Hindlimb muscle (tissue), 1 donor: ENCODE results near the gene KCTD4. TPM values are rescaled to one million over a fixed set of nuclear protein-coding genes. Genes with fewer than 3 reads are reported as not detected.
A peak's percentile ranks its signal among the peaks of the same experiment; 100 is the strongest.
"Not testable (repeated sequence)": the region's sequence is repeated elsewhere in the genome, so short reads cannot be mapped to it uniquely, and the experiment has no call there.

Source experiments
- DNase-seq: peaks from one replicate; pipeline ENCODE4 v3.0.0-alpha.2; 2013
- polyA plus RNA-seq: library from polyadenylated mRNA; unstranded; fragments of 120-200 nt; gene quantifications from one replicate; pipeline ENCODE4 v1.2.1, GENCODE V29; 2013; ENCODE audit not compliant: insufficient read length

Gene KCTD4
- polyA plus RNA-seq = not detected

DNA sequence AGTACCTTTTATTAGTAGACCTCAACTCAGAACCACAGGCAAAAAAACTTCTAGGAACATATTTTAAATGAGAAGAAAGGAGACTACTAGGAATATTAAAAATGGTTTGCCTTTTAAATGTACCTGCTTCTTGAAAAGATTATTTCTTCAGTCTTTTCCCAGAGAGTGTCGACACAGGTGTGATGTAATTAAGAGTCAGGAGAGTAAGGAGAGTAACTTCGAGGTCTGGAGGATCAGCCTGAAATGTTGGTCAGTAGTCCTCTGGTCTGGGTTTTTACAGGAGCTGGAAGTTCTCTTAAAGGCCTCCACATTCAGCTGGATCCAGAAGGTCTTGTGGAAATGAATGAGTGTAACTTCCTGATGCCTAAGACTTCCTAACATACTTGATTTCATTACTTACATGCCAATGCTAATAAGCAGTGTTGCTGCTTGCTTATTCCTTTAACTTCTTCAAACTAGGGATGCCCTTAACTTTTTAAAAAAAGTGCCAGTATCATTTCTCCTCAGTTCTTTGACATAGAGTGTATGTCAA is at the start of gene KCTD4:
TSS of gene KCTD4 (minus strand) at position 345 of the 532 bp plus-strand sequence. CDS start 6,478 bp downstream, outside the sequence.
- no peak for DNase-seq

DNA sequence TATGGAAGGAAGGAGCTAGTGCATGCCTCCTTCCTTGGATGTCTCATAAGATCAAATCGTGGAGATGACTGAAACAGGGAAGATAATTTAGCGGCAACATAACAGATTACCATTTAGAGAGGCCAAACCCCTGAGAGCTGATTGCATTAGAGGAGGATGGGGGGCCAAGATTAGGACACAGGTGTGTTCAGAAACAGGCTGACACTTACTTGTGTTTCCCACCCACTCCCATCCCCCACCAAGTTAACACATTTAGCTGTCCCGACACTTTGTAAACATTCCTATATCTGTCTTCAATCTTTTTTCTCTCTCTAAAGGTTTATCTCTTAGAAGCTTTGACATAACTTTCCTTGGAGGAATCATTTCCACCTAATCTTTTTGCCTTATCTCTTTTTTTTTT is 48.8 kb upstream of the KCTD4 start:
- DNase-seq = no peak

DNA sequence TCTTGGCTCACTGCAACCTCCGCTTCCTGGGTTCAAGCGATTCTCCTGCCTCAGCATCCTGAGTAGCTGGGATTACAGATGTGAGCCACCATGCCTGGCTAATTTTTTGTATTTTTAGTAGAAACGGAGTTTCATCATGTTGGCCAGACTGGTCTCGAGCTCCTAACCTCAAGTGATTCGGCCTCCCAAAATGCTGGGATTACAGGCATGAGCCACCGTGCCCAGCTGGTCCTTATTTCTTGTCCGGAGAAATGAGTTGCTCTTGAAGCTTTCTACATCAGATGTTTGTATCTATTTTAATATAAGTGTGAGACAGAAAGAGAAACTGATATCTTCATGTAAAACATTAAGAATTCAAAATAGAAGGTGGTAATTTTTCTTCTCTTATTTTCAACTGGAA is 43.9 kb upstream of the KCTD4 start:
- DNase-seq = not testable (repeated sequence)

- peak; percentile 13 for DNase-seq
Measured at GRCh38 chr13:45243077-45243476, 42.2 kb upstream of the KCTD4 start.

DNA sequence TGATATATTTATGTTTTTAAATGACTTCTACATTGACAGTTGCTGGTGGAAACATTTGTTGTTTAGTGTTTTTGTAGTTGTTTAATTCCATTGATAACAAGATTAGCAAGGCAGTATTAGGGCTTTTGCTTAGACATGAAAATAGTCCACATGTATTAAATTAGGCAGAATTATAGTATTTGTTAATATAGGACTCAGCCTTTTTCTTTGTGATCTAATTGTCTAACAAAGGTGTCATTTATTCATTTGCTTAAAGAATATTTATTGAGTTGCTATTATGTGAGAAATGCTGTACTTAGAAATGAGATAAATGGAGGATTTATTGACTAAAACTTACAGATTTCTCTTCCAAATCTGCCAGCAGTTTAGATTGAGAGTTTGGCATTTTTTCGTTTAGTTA is 41.7 kb upstream of the KCTD4 start:
- DNase-seq = no peak

GRCh38 chr13:45242070-45242469 is 41.2 kb upstream of the KCTD4 start:
- DNase-seq = no peak

DNA sequence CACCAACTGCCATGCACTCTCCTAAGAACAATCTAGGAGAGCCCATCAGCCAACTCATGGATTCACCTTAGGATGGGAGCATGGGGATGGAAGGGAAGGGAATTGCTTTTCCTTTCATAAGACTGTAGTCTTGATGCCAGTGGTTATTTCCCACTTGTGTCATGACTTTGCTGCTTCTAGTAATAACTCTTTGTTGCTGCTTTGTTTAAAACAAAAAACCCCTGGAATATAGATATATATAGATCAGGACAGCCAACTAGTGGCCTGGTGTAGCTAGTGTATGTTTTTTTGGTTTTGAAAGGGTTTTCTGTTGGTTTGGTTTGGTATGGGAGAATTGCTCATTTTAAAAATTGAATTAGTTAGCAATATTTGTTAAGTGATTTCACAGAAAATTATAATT is 39.3 kb upstream of the KCTD4 start:
- no peak for DNase-seq

- DNase-seq = no peak
Measured at GRCh38 chr13:45238945-45239795, 38.3 kb upstream of the KCTD4 start.

DNA sequence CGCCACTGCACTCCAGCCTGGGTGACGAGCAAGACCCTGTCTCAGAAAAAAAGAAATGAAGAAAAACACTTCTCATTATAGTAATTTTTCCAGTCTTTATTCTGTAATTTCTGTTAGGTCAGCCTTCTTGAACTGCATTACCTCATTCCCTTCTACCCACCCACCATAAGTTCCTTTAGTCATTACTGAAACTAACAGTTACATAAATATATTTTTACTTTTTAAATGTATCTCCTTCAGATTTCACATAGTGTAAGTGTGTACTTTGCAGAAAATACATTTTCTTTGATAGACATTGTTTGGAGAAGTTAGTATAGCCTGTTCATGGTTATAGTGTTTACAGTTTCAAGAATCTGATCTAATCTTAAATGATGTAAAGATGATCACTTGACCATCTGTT is 31.7 kb upstream of the KCTD4 start:
- DNase-seq = no peak

GRCh38 chr13:45231722-45232121 is 30.9 kb upstream of the KCTD4 start:
- no peak for DNase-seq

- no peak for DNase-seq
Measured at GRCh38 chr13:45231305-45231704, 30.5 kb upstream of the KCTD4 start.

DNA sequence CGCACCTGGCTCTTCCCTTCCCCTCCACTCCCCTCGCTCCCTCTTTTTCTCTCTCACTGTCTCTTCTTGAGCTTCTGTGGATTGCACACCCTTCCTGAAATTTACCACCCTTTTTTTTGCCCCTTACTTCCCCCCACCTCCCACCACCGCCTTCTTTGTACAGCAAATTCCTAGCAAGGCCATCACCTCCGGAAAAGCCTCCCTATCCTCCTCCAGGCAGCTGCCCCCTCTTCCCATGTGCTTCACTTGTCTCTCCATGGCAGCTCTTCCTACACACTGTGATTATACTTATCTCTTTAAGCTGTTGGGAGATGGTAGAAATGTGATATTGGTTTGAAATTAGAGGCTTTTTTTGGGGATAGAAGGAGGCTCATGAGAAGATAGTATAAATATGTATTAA is 28.3 kb upstream of the KCTD4 start:
- DNase-seq = no peak

GRCh38 chr13:45228002-45228401 is 27.2 kb upstream of the KCTD4 start:
- DNase-seq = no peak

DNA sequence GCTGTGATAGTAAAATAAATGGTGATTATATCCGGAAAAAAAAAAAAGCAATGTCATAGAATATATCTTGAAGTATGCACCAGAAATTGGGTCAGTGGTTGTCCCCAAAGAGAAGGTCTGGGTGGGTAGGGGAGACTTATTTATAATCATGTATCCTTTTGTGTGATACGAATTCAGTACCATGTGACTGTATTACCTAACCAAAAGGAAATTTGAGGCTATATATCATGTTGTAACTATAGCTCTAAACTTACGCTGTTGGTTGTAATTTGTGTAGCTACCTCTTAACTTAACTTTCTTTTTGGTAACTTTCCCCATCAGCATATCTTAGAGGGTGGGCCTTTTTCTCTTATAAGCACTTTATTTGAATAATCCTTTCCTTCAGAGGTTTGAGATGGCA is 25.2 kb upstream of the KCTD4 start:
- DNase-seq = no peak

- DNase-seq = no peak
Measured at GRCh38 chr13:45225370-45225769, 24.5 kb upstream of the KCTD4 start.

- DNase-seq = no peak
Measured at GRCh38 chr13:45224176-45224575, 23.3 kb upstream of the KCTD4 start.

GRCh38 chr13:45222919-45223318 is 22.1 kb upstream of the KCTD4 start:
- DNase-seq = no peak

GRCh38 chr13:45222516-45222915 is 21.7 kb upstream of the KCTD4 start:
- DNase-seq = no peak

DNA sequence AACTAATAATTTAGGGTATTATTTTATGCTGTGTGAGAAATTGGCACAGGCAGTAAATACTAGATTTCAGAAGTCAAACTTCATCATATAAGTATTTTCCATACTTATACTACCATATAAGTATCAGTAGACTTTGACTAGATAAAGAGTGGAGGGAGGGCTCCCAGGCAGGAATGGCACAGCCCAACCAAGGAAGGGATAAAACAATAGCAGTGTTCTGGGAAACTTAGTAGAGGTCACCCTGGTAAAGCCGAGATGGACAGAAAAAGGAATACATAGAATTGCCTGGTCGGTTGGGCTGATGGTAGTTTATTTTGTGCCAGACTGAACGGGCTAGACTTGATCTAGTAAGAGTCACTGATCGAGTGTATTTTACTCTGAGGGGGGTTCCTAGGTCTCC is 19.6 kb upstream of the KCTD4 start:
- no peak for DNase-seq

- DNase-seq = no peak
Measured at GRCh38 chr13:45219938-45220375, 19.1 kb upstream of the KCTD4 start.

GRCh38 chr13:45219123-45219891 is 18.5 kb upstream of the KCTD4 start:
- no peak for DNase-seq

DNA sequence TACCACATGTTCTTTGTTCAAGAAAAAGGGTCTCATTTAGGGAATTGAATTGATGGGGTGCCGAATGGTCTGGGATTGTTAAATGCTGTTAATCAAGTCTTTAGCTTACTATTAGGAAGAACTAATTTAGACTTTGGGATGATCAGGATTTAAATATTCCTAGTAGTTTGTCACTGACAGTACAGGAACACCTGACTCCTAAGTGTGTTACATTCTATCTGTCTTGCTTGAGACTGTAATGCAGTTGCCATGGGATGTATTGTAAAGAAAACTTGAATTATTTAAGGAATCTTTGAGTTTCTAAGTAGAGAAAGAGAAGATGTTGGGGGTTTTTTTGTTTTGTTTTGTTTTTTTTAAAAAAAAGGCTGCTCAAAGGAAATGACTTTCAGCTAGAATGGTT is 17.8 kb upstream of the KCTD4 start:
- DNase-seq = no peak

GRCh38 chr13:45216193-45216592 is 15.3 kb upstream of the KCTD4 start:
- no peak for DNase-seq
